ENCODE results near the gene RASSF8. TPM values are rescaled to one million over a fixed set of nuclear protein-coding genes. Genes with fewer than 3 reads are reported as not detected.

Gene RASSF8
- total and polyA plus RNA-seq, 2 of the 8 experiments (the other 6 are each of a cell fraction or from before 2014, with no cell fraction given): 6.4 to 46.7 TPM

GRCh38 chr12:26028953-26029735 is 70.7 kb downstream of the RASSF8 start (continued):
- TF ChIP-seq CHD7 (IDR thresholded peaks at IDR 0.05; ENCODE audit: insufficient replicate concordance, low read length): no peak
- peak; percentile 73 to 75 for TF ChIP-seq RAD21 (IDR thresholded peaks at IDR 0.05 in 1 of 2, conservative IDR thresholded peaks at IDR 0.05 in 1 of 2; ENCODE audit: low read depth in 2 of 2, low read length in 2 of 2)
- TF ChIP-seq MAX (IDR thresholded peaks at IDR 0.05): no peak
- TF ChIP-seq JUN (IDR thresholded peaks at IDR 0.05; ENCODE audit: low read depth, low read length): no peak
